Endothelial cell of hepatic sinusoid (primary cell): ENCODE measurements around the gene DHRS7.

Source experiments
- in situ Hi-C: cut with HindIII; loops from 2 replicates; pipeline ENCODE4 v1.10.0; 2017; ENCODE audit warnings: low sequenced_read_pairs

Gene DHRS7, protein sequence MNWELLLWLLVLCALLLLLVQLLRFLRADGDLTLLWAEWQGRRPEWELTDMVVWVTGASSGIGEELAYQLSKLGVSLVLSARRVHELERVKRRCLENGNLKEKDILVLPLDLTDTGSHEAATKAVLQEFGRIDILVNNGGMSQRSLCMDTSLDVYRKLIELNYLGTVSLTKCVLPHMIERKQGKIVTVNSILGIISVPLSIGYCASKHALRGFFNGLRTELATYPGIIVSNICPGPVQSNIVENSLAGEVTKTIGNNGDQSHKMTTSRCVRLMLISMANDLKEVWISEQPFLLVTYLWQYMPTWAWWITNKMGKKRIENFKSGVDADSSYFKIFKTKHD

DNA sequence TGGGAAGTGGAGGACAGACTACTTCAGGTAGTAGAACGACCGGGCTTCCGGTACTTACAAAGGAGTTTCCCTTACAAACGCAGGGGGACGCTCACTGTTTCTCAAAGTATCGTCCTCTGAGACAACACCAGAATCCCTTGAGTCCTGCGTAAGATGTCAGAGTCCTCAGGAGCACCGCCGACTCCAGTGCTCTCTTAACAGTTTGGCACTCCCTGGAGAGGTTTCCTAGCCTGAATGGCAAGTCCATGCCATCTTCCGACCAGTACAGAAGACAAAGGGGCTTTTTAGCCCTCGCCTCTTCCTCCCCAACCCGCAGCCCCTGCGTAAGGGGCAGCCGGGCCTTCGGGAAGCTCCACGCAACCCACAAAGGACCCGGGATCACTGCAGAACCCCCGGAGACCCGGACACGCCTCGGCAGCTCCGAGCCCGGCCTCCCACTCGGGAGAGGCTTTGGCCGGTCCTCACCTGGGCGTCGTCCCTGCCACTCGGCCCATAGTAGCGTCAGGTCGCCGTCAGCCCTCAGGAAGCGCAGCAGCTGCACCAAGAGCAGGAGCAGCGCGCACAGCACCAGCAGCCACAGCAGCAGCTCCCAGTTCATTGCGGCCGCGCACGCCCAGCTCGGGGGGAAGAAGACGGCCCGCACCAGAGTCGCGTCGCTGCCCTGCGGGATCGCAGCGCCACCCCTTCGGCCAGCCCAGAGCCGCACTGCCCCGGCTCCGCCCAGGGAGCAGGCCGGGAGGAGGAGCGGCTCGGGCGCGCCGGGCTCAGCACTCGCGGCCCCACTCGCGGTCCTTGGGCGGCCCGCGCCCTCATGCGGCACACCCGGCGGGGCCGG lies at the start of gene DHRS7:
TSS of gene DHRS7 (minus strand) at position 687 of the 835 bp plus-strand sequence. CDS start at position 598, 89 bp downstream.
- in situ Hi-C loops, result loop anchor here (5.0 kb wide), 1 partner anchor 198 kb away; no protein-coding TSS in a partner anchor

DNA sequence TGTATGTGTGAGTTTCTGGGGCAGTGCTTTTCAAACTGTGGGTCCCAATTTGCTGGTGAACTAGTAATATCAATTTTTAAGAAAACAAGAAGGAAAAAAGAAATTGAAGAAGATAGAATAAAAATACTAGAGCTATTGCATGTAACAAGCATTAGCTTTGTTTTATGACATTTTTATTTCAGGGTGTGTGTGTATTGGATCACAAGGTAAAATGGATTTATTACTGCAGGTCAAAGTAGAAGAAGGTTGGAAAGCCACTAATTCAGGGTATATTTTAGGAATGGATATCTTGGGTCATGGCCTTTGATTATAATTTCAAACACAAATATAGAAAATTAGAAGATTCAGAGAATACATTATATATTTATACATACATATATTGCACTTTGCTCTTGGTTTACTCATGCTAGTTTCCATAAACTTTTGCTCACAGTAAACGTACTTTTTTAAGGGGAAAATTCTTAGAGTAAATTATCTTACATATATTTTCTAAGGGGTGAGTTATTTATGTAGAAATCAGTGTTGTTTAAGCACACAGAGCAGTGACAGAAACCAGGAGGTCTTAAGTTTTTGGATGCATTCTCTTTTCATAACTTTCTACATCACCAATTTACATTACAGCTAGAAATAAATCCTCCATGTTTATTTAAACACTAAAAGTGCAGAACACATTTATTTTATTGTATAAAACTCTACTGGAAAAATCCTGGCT lies 49.4 kb upstream of the DHRS7 start:
- in situ Hi-C loops, result no loop called here

DNA sequence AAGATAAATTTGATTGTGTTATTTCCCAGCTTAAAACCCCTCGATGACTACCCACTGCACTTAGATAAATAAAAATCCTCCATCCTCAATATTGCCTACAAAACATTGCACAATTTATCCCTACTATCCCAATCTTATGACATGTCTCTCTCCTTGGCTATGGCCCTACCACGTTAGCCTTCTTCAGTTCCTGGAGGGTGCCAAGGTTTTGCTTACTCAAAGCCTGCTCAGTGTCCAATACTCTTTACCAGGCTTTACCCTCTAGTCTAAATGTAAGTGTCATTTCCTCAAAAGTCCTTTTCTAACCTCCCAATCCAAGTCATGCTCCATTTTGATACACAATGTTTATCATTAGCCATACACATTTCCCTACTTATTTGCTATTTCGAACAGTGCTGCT lies 48.8 kb upstream of the DHRS7 start:
- in situ Hi-C loops, result no loop called here

DNA sequence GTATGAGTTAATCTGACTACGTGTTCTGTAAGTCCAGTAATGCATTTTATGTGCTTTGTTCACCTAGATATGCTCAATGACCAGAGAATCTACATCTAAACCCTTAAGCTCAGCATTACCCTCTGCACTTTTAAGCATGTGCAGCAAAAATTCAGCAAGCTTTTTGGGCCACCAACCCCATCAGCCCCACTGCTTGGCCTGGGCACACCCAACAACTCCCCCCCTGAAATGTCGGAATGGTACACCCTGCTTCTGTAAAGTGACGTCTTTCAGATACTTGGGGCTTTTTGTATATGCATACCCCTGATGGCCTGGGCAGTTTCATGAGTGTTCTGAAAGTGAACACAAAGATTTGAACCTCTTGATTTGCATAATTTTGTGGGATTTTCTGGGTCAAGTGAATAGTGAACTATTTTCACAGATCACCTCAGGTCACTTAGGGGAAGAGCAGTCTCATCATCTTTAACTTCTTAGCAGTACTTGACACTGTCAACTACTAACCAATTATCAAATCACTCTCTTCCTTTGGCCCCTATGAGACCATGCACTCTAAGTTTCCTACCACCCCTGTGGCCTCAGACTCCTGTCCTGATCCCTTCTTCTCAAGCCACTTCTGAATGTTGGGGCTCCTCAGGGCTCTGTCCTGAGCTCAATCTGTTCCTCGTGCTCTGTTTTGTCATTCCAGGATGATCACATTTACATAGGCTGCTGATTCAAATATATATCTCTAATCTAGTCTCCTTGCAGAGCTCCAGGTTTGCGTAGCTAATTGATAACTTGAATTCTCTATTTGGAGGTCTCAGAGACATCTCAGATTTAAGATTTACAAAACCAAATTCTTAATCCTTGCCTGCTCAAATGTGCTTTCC lies 47.5 kb upstream of the DHRS7 start:
- in situ Hi-C loops, result no loop called here

DNA sequence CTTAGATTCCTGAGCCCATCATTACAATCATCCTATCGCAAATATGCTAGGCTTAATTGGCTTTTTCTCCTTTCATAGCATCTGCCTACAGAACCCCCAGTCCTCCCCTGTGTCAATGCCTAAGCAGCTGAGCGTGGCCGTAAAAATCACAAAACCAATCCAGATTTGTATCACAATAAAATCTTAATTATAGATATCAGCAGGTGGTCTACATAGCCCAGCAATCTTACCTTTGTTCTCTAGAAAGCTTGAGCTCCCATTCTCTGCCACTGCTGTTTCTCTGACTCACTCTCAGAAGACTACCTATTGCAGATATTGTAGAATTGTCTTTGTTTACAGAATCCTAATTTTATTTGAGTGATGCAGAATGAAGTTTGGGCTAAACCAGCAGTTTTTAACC lies 46.0 kb upstream of the DHRS7 start:
- in situ Hi-C loops, result no loop called here

DNA sequence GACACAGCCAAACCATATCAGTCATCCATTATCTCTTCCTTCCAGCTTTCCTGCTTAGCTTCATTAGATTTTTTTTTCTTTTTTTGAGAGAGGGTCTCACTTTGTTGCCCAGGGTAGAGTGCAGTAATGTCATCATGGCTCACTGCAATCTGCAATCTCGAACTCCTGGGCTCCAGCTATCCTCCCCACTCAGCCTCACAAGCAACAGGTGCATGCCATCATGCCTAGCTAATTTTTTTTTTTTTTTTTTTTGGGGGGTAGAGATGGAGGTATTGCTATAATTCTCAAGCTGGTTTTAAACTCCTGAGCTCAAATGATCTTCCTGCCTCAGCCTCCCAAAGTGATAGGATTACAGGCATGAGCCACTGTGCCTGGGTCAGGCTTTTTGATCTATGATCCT lies 45.5 kb upstream of the DHRS7 start:
- in situ Hi-C loops, result no loop called here

DNA sequence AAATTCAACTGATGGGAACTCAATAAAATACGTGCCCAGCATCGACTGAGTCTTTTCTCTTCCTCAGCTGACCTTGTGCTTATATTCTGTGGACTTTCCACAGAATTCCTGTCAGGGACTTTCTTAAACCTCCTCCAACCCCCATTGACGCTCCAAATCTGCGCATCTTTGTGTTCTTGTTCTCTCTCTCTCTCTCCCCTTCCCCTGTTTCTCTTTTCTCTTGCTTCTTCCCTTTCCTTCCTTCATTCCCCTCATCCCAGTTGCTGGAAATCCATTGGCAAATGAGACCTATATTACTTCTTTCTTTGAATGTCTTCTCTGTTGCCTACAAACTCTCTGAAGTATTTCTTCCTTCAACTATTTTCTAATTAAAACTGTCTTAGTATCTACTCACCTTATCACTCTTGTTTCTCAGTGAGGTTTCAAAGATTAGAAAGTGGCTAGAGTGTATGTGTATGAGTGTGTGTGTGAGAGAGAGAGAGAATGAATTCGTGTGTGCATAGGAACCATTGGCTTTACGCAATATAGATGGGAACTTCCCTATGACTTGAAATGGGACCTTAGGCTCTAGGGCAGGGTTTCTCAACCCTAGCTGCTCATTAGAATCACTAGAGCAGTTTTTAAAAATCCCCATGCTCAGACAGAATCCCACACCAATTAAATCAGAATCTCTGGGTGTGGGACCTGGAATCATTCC lies 41.8 kb upstream of the DHRS7 start:
- in situ Hi-C loops, result no loop called here

DNA sequence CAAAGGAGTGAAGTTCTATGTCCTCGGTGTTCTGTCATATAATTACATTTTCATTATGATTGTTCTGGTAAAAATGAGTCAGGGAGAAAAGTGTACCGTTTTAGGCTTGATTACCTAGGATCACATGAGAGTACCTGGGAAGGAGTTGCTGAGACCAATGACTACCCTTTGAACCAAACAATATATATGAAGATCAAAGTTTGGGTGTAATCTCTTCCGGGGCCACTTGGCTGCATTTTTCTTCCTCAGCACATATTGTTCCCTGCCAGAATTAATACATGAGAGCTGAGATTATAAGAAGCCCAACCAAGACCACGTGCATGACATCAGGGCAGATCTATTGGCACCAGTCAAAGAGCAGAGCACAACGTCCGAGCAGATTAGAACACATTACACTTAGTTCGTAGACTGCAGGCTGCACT lies 41.1 kb upstream of the DHRS7 start:
- in situ Hi-C loops, result no loop called here

DNA sequence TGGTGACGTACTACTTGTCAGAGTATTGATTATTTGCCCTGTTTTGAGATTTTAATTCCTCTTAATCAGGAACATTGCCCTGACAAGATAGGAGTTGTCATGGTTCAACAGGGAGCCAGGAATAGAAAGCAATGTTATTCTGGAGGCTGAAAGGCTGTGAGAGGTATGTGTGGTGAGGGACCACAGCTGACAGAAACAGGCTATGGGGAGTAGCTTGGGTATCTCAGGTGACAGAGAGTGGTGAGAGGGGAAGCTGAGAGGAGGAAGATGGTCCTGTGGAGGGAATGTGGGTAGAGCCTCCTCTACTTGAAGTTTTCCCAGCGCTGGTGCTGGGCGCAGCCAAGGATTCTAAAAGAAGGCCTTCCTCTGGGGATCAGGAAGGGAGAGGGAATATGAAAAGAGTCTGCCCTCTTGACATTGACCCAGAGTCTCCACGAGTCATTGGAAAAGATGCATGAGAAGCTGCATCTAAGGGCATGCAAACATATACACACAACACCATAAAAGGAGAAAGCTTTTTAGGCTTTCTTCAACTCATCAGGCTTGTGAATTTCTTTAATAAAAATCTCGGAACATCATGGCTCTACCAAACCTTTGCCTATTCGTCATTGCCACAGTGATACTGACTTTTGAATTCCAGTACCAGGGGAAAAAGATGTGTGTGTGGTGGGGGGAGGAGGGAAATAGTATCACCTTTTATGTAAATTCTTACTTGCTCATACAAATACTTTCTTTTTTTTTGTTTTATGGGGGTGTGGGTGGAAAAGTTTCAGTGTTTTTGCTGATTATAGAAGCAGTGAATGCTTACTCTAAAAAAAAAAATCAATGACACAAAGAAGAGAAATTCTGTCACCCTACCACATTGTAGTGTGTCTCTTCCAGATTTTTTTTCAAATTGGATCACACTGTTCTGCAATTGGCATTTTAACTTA lies 39.9 kb upstream of the DHRS7 start:
- in situ Hi-C loops, result no loop called here

DNA sequence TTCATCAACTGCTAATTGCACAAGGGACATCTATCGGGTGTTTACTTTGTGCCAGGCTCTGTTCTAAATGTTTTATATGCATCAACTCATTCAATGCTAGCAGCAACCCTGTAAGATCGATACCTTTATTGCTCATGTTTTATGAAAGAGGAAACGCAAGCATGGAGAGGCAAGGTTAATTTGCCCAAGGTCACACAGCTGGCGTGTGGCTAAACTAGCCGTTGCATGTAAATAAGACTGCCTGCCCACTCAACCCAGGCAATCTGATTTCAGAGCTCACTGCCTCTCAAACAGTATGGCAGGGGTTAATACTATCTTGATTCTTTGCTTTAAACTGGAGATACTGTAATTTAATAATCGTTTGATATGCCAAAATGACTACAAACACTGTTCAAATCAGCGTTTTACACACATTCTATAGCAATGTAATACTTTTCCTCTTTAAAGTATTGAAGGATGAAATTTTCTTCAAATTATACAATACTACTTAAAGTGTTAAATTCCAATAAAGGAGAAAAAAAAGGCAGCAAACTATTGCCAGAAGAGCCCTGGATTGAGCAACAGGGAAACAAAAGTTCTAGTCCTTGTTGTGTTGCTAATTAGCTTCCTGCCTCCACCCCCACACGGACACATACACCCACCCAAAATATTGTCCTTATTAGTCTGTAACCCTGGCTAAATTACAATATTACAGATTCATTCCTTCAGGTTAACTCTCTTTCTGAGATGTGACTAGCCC lies 39.1 kb upstream of the DHRS7 start:
- in situ Hi-C loops, result no loop called here

DNA sequence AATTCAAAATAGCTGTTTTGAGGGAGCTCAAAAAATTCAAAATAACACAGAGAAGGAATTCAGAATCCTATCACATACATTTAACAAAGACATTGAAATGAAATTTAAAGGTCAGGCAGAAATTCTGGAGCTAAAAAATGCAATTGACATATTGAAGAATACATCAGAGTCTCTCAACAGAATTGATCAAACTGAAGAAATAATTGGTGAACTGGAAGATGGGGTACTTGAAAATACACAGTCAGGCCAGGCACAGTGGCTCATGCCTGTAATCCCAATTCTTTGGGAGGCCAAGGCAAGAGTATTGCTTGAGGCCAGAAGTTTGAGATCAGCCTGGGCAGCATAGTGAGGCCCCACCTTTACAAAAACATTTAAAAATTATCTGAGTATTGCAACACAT lies 34.1 kb upstream of the DHRS7 start:
- in situ Hi-C loops, result no loop called here

DNA sequence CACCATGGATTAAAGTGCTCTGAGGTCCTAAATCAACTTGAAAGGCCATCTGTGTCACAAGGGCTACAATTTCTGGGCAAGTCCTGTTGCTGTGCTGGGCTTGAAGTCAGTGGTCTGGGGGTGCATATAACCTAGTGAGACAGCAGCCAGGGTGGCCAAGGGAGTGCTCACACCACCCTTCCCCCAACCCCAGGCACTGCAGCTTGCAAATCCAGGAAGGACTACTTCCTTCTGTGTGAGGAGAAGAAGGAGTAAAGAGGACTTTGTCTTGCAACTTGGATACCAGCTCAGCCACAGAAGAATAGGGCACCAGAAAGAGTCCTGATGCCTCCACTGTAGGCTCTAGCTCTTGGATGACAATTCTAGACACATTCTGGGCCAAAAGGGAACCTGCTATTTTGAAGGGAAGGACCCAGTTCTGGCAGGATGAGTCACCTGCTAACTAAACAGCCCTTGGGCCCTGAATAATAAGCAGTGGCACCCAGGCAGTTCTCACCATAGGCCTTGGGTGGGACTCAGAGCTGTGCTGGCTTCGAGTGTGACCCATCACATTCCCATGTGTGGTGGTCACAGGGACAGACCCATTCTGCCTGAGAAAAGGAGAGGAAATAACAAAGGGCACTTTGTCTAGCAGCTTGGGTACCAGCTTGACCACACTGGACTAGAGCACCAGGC lies 32.6 kb upstream of the DHRS7 start:
- in situ Hi-C loops, result no loop called here

DNA sequence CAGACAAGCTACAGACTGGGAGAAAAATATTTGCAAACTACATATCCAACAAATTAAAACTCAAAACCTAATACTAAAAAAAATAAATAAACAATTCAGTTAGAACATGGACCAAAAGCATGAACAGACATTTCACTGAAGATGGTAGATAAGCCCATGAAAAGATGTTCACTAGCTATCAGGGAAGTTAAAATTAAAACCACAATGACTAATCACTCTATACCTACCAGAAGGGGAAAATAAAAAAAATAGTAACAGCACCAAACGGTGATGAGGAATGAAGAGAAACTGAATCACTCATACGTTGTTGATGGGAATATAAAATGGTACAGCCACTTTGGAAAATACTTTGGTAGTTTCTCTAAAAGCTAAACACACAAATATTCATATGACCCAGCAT lies 31.1 kb upstream of the DHRS7 start:
- in situ Hi-C loops, result no loop called here

DNA sequence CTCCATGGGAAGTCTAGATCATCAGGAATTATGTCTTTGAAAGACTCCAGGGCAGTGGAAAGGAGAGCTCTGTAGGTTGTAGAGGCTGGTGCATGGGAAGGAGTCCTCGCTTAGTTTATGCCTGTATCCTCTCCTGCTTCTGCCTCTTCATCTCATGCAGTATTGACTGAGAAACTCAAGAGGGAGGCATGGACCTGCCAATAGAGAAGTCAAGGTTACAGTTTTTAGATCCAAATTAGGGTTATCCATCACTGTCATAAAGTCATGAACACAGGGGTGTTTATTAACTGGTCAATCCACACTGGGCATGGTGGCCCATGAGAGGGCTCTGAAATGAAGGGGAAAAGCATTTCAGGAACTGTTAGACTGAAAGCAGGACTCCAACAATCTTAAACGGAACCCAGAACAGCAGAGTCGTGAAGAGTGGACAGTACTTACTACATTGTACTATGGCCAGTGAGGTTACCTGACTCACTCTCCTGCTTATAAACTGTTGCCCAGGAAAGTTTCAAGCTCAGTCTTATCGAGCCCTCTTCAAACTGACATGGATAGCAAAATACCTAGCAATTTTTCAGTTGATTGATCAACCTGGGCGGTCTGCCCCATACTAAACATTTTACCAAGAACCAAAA lies 30.1 kb upstream of the DHRS7 start:
- in situ Hi-C loops, result no loop called here

DNA sequence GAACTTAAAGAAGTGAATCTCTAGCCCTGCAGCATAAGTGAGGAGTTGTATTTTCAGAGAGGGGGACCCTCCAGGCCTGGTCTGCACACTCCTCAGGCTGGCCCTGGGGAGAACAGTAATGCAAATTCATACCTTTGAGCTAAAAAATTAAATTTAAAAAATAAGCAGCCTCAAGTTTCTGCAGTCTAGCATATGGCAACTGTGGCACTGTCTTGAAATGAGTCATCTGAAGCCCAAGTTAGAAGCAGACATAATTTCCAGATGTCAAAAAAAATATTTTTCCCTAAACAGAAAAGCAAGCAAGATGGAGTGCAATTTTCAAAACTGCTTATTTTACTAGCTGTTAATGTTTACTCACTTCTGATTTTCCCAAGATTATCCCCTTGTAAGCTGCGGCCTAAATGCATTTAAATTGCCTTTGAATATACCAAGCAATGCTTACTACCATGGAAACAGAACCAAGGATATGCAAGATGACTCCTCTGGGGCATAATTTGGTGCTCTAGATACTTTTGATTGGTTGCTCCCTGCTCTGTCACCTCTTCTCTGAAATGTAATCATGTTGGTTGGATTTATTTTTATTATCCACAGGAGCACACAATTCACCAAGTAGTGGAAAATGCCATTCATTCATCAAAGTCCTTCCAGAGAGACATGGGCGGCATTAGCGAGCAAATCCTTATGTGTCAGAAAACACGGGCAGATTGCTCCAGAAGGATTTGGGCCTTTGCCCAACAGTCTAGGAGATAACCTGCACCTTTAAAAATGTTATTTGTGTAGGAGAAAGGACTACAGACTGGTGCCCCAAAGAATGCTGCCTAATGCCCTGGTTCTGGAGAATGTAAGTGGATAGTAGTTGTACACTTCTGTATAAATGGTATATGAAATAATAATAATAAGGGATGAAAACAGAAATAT lies 25.0 kb upstream of the DHRS7 start:
- in situ Hi-C loops, result no loop called here

DNA sequence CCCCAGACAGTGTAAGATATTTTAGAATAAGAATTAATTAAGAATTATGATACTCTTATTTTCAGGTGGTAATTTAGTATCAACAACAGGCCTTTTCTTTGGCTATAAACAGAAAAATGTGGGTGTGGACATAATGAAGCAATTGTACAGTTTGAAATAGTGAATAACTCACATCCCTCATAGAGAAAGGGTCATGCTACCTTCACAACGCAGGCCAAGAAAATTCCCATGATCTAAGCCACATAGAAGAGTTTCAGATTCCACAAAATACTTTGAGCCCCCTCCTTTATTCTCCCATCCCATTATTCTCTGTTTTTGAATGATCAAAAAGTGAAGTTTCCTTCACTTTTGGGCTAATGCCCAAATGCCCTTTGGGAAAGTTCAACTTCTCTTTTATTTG lies 23.5 kb upstream of the DHRS7 start:
- in situ Hi-C loops, result no loop called here
